Heart left ventricle (tissue), 16 donors: Measurements from ENCODE around the gene GPR173. TPM values are rescaled to one million over a fixed set of nuclear protein-coding genes. Genes with fewer than 3 reads are reported as not detected.

Experiments used
- ATAC-seq, 4 donors: fragments of 200-7000 bp; cut with Tn5 transposase; one replicate each; pipeline ENCODE4 v1.9.1; 2020 to 2022; ENCODE audit warnings: moderate library complexity in 4 of 4, mild to moderate bottlenecking in 3 of 4, moderate number of reproducible peaks in 1 of 4
- DNase-seq, 5 donors: peaks; one replicate each; pipeline ENCODE4 v3.0.0-alpha.2; 2020
- H3K27ac ChIP-seq, 12 donors: fragments of 200-600 bp; sonication (generic) in 4 of 12; one replicate each; pipeline versions ENCODE4 v1.5.0 to v1.8.0; 2016 to 2022; ENCODE audit warnings: mild to moderate bottlenecking in 2 of 12
- H3K27me3 ChIP-seq, 9 donors: fragments of 200-600 bp; sonication (generic) in 2 of 9; one replicate each; pipeline versions ENCODE4 v1.5.1 to v1.8.0; 2016 to 2022; ENCODE audit warnings: mild to moderate bottlenecking in 3 of 9
- H3K36me3 ChIP-seq, 9 donors: fragments of 200-600 bp; sonication (generic) in 2 of 9; one replicate each; pipeline versions ENCODE4 v1.5.0 to v1.8.0; 2018 to 2022; ENCODE audit warnings: mild to moderate bottlenecking in 2 of 9
- H3K4me1 ChIP-seq, 12 donors: fragments of 200-600 bp; sonication (generic) in 4 of 12; one replicate each; pipeline versions ENCODE4 v1.5.0 to v1.8.0; 2016 to 2022; ENCODE audit warnings: mild to moderate bottlenecking in 3 of 12
- H3K4me3 ChIP-seq, 12 donors: fragments of 200-600 bp; sonication (generic) in 4 of 12; one replicate each; pipeline versions ENCODE4 v1.5.0 to v1.8.0; 2017 to 2022; ENCODE audit warnings: mild to moderate bottlenecking in 9 of 12, moderate library complexity in 4 of 12
- H3K9me3 ChIP-seq, 12 donors: fragments of 200-600 bp; sonication (generic) in 4 of 12; one replicate each; pipeline versions ENCODE4 v1.5.0 to v1.8.0; 2016 to 2022; ENCODE audit warnings: mild to moderate bottlenecking in 1 of 12
- CTCF ChIP-seq, 12 donors: fragments of 200-600 bp; sonication (generic) in 4 of 12; IDR thresholded peaks; one replicate each; pipeline versions ENCODE4 v1.5.0 to v1.8.0; 2018 to 2022; ENCODE audit warnings: antibody characterized with exemption in 12 of 12, mild to moderate bottlenecking in 5 of 12
- POLR2A ChIP-seq, 2 donors: fragments of 450-650 bp; IDR thresholded peaks; one replicate each; pipeline ENCODE4 v1.6.1; 2017; ENCODE audit warnings: antibody characterized with exemption in 2 of 2, mild to moderate bottlenecking in 2 of 2, moderate library complexity in 2 of 2
- WGBS, 4 donors: extraction: QIAGEN DNeasy Blood & Tissue Kit in 2 of 4; methylation state at CpG; one replicate each; pipeline versions ENCODE4 v1.1.5 to v1.1.7; 2013 to 2018; 5-methylcytosine and 5-hydroxymethylcytosine counted together
- intact Hi-C, 10 donors: fragments of 100-400 bp; cut with DNase I; formaldehyde crosslinking; loops; one replicate each; pipeline versions ENCODE4 v1.11.1 to v1.14.2; 2022
- polyA plus RNA-seq, 2 donors: library from polyadenylated mRNA; stranded (reverse); fragments of 200-250 nt; gene quantifications; one replicate each; pipeline ENCODE4 v1.2.3, GENCODE V29; 2013
- total RNA-seq, 9 donors: library from RNA; depleted of rRNA in 2 of 9; stranded (reverse); fragments of >200 nt in 2 of 9; fragmentation: NEBNext Ultra II Directional in 3 of 9; extraction: Animal tissue kit (Norgen Biotek cat#: 25700) in 3 of 9; gene quantifications; one replicate each; pipeline versions ENCODE4 v1.1.0 to v1.2.4, GENCODE V29; 2016 to 2023
- donor health status: ischemic (EF 13 %, LVEDD 7.1; RV severe dilation, severe dysfunction).
- donor health status: healthy with polysubstance abuse.
- donor health status: DM: no; HTN: yes; CAD: no.
- donor health status: DM: no; HTN: no; CAD: no.
- donor health status: ischemic (EF 25% LVEDD 6.9; RV normal size, moderate dysfunction).
- donor health status: ischemic (EF 25% LVEDD 5.7; RV mildly dilated, moderate dysfunction).
- donor health status: healthy.
- donor health status: DM: yes; HTN: yes; CAD: no.
- donor health status: ischemic (EF 35%, LVEDD 5.7; RV mildly dilated, moderate dysfunction).
- donor health status: nonischemic (EF 11% LVEDD 7.7; RV severe dilation, severe dysfunction).
- donor health status: DM: yes; HTN: yes; CAD: no.
- donor health status: PGD.
- donor health status: ischemic (EF 29% LVEDD 5.4; RV normal size, mild dysfunction).
- donor health status: nonischemic (EF 23%, LVEDD 6.1; RV moderate dilation, normal function).

The GPR173 gene
- total and polyA plus RNA-seq, 11 donors = 0.32 to 2.6 (median 0.75) TPM

DNA sequence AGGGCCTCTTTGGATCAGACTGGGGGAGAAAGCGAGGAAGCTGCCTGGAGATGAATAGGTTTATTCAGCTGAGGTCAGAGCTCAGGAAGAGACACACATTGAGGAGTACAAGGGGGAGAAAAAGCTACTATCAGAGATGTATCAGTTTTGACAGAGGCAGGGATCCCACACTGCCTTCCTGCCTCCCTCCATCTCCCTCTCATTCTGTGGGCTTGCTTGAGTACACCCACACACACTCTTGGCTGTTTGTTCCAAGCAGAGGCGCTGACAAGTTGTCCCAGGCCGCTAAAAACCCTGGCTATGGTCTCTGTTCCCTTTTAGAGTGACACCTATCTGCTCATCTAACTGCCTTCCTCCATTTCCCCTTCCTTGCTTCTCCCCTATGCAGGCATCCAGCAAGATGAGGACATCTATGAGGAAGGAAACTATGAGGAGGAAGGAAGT lies 38.8 kb downstream of the GPR173 start:
- DNase-seq (no peak), ATAC-seq (no peak)
- peaks cover 0 to 31% (median 8%) of the 10 kb centered on the region in 12 donors for H3K4me1 ChIP-seq
- H3K27ac ChIP-seq = peak overlapping the region in 8 of 12 donors; percentile 70 to 94 (median 86)
- intact Hi-C loops = loop anchor here in 1 of 10 donors (10.0 kb wide), 1 partner anchor 137 kb away; the partner anchor contains the start of gene KDM5C
- no peak overlapping the region for H3K4me3 ChIP-seq
- 66 to 70% (median 69%) methylated on average over 3 of the region's 3 CpGs for WGBS, 4 donors
- H3K27me3 ChIP-seq = peaks cover 0 to 3% (median 0%) of the 10 kb centered on the region in 9 donors
- H3K36me3 ChIP-seq = peaks cover 0 to 28% (median 7%) of the 10 kb centered on the region in 9 donors
- no peak for TF ChIP-seq CTCF (IDR thresholded peaks at IDR 0.05)
- TF ChIP-seq POLR2A (IDR thresholded peaks at IDR 0.05) = no peak
- H3K9me3 ChIP-seq = no peaks in the 10 kb centered on the region

- ATAC-seq = peak; percentile 83 to 93 (median 84)
- peaks cover 0 to 7% (median 0%) of the 10 kb centered on the region in 9 donors for H3K27me3 ChIP-seq
- peaks cover 0 to 28% (median 7%) of the 10 kb centered on the region in 9 donors for H3K36me3 ChIP-seq
- H3K9me3 ChIP-seq = no peaks in the 10 kb centered on the region
- intact Hi-C loops = loop anchor here in 1 of 10 donors (10.0 kb wide), 1 partner anchor 136 kb away; the partner anchor contains the start of gene KDM5C
- DNase-seq = peak; percentile 76 to 88 (median 86)
- peak overlapping the region in 11 of 12 donors; percentile 20 to 63 (median 50) for H3K4me3 ChIP-seq
- 19 to 50% (median 36%) methylated on average over 47 to 51 of the region's 51 CpGs for WGBS, 4 donors
- peaks cover 0 to 29% (median 8%) of the 10 kb centered on the region in 12 donors for H3K4me1 ChIP-seq
- TF ChIP-seq POLR2A (IDR thresholded peaks at IDR 0.05) (peak in 1 of 2 donors; percentile 41), CTCF (IDR thresholded peaks at IDR 0.05) (no peak)
- H3K27ac ChIP-seq = peak overlapping the region; percentile 70 to 94 (median 85)
These were observed 39.8 kb downstream of the GPR173 start for GRCh38 chrX:53088136-53088974.

DNA sequence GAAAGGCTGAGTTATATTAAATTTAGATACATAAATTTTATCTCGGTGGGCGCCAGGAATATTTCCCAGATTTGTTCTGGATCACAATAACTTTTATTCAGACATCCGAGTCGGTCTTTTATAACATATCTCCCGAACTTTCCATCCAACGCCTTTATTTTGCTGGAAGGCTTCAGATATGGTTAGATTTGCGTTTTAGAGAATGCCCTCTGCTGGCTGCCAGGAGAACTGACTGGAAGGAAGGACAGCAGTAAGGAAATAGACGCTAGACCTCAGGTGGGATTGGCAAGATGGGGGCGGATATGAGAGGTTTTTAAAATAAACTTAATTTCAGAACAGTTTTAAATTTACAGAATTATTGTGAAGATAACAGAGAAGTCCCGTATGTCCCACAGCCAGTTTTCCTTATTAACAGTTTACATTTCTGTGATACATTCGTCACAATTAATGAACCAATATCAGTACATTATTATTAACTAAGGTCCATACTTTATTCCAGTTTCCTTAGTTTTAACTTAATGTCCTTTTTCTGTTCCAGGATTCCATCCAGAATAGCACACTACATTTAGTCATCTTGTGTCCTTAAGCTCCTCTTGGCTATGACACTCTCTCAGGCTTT lies 40.7 kb downstream of the GPR173 start:
- peak overlapping the region; percentile 70 to 94 (median 85) for H3K27ac ChIP-seq
- peaks cover 0 to 3% (median 0%) of the 10 kb centered on the region in 12 donors for H3K9me3 ChIP-seq
- H3K4me3 ChIP-seq = peak overlapping the region in 11 of 12 donors; percentile 20 to 63 (median 50)
- intact Hi-C loops = loop anchor here in 1 of 10 donors (10.0 kb wide), 1 partner anchor 135 kb away; the partner anchor contains the start of gene KDM5C
- peaks cover 0 to 22% (median 2%) of the 10 kb centered on the region in 12 donors for H3K4me1 ChIP-seq
- DNase-seq (peak in 4 of 5 donors; percentile 35 to 51 (median 46)), ATAC-seq (peak in 1 of 4 donors; percentile 19)
- 9 to 21% (median 13%) methylated on average over 11 of the region's 11 CpGs for WGBS, 4 donors
- TF ChIP-seq CTCF (IDR thresholded peaks at IDR 0.05) (peak; percentile 61 to 81 (median 73)), POLR2A (IDR thresholded peaks at IDR 0.05) (no peak)
- H3K36me3 ChIP-seq = peaks cover 0 to 23% (median 7%) of the 10 kb centered on the region in 9 donors
- peaks cover 0 to 12% (median 0%) of the 10 kb centered on the region in 9 donors for H3K27me3 ChIP-seq
